ENCODE results near the gene RNU5D-1.

DNA sequence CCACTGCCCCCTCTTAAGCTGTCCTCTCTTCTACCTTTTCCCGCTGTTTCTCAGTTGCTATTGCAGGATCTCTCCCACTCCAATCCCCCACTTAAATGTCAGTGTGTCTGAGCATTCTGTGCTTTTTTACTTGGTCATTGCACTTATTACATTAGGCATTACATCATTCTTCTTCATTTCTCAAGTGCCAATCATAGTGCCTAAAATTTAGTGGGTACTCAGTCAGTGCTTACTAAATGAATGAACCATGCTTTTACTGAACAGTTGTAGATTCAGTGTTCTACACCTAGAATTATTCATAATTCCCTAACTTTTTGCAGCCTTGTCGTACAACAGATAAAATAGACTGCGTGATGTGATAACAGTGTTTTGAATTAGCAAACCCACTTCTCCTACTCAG lies 37.1 kb downstream of the RNU5D-1 start:
- no peak for TF ChIP-seq CTCF (IDR thresholded peaks at IDR 0.05)
- no peak for TF ChIP-seq ZFX (IDR thresholded peaks at IDR 0.05; ENCODE audit: borderline replicate concordance)

Data from 22Rv1 (cell line).